ENCODE results near the gene PTPN2. TPM values are rescaled to one million over a fixed set of nuclear protein-coding genes. Genes with fewer than 3 reads are reported as not detected.

PTPN2 gene
- total and polyA plus RNA-seq, 9 of the 15 experiments (the other 6 are each of a cell fraction or from before 2014, with no cell fraction given): 36.6 to 66.4 (median 43.8) TPM

GRCh38 chr18:12904012-12904516 lies 20.0 kb upstream of the PTPN2 start (continued):
- TF ChIP-seq SRSF9 (IDR thresholded peaks at IDR 0.05; ENCODE audit: borderline replicate concordance, low read depth, low read length): no peak
- TF ChIP-seq ZNF224 (CRISPR knock-in tag; IDR thresholded peaks at IDR 0.05): no peak
- TF ChIP-seq BCL6 (CRISPR knock-in tag; IDR thresholded peaks at IDR 0.05): no peak
- TF ChIP-seq ZNF282 (CRISPR knock-in tag; IDR thresholded peaks at IDR 0.05): no peak
- TF ChIP-seq ZNF232 (CRISPR knock-in tag; IDR thresholded peaks at IDR 0.05): no peak
- TF ChIP-seq FUS (optimal IDR thresholded peaks at IDR 0.05; ENCODE audit: low read depth, low read length): no peak
- TF ChIP-seq L3MBTL2 (IDR thresholded peaks at IDR 0.05): peak; percentile 45
- TF ChIP-seq RBFOX2 (IDR thresholded peaks at IDR 0.05; ENCODE audit: low read depth, low read length): no peak
- no peak for TF ChIP-seq HDAC2 (IDR thresholded peaks at IDR 0.05)
- no peak for TF ChIP-seq TCF7 (IDR thresholded peaks at IDR 0.05; ENCODE audit: borderline replicate concordance)
- no peak for TF ChIP-seq CHD1 (IDR thresholded peaks at IDR 0.05; ENCODE audit: low read length)
- TF ChIP-seq STAG1 (CRISPR knock-in tag; IDR thresholded peaks at IDR 0.05; ENCODE audit: borderline replicate concordance): no peak
- no peak for TF ChIP-seq KDM2B (CRISPR knock-in tag; IDR thresholded peaks at IDR 0.05)
- TF ChIP-seq FOXJ3 (CRISPR knock-in tag; IDR thresholded peaks at IDR 0.05): no peak
- TF ChIP-seq ZBTB11 (CRISPR knock-in tag; IDR thresholded peaks at IDR 0.05): no peak
- TF ChIP-seq GABPB2 (CRISPR knock-in tag; conservative IDR thresholded peaks at IDR 0.05): no peak
- no peak for TF ChIP-seq VEZF1 (CRISPR knock-in tag; IDR thresholded peaks at IDR 0.05)
- no peak for TF ChIP-seq BCLAF1 (IDR thresholded peaks at IDR 0.05; ENCODE audit: borderline replicate concordance in 1 of 2, control insufficient read depth in 1 of 2, low read depth in 2 of 2, low read length in 1 of 2)
- no peak for TF ChIP-seq NR2F6 (CRISPR knock-in tag; IDR thresholded peaks at IDR 0.05)
- TF ChIP-seq KLF10 (CRISPR knock-in tag; IDR thresholded peaks at IDR 0.05): no peak
- no peak for TF ChIP-seq HEY1 (CRISPR knock-in tag; IDR thresholded peaks at IDR 0.05; ENCODE audit: borderline replicate concordance)
- TF ChIP-seq FOXP1 (CRISPR knock-in tag; IDR thresholded peaks at IDR 0.05): no peak
- TF ChIP-seq POLR2AphosphoS2 (IDR thresholded peaks at IDR 0.05; ENCODE audit: low read length): no peak

Data from K562 (cell line).